ENCODE results near the gene RAD1.
A peak's percentile ranks its signal among the peaks of the same experiment; 100 is the strongest.

RAD1 gene

DNA sequence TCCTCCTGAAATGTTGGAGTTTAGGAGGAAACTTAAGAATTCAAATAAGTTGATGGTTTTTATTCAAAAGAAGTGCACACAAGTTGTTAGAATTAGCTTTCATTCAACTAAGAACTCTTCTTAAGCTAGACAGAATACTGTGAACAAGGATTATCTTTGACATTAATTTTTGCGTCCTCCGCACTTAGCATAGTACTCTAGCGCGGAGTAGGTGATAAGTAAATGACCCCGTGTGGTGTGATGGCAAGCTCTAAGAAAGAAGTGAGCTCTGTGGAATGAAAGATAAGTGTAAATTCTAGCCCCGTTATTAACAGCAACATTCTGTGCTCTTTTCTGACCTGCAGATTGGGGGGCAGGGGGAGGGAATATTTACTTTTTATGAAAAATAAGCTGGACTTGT lies 1.2 kb upstream of the RAD1 start:
- no peak for DNase-seq (ENCODE audit: low read depth)

DNA sequence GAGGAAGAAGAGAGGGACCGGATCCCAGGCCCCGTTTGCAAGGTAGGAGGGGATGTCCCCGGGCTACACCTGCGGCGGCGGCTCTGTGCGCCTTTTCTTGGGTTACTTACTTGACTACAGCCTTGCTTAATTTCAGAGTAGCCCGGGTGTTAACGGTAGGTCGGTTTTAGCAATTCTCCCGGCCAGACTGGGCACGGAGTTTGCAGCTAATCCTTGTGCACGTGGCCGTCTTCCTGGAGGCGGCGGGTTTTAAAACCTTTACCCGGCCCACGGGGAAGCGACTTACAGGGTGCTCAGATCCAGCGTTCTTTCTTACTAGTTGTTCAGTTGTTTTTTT lies 520 bp upstream of the RAD1 start:
- DNase-seq (ENCODE audit: low read depth) = no peak

GRCh38 chr5:34914671-34915138 lies 599 bp downstream of the RAD1 start:
- no peak for DNase-seq (ENCODE audit: low read depth)

DNA sequence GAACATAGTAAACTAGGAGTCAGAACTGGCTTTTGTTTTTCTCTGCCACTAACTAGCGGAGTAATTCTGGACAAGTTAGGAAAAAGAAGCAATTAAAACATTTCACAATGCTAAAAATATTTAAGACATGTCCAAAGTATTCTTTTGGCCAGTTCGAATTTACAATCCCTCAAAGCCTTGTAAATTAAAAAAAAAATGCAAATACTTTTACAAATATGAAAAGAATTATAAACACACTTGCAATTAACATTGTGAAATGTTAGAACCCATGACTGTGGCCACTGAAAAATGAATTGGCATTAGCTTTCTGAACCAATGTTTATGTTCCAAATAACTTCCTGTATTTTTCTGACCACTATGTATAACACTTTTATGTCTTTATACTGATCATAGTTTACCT lies 2.2 kb downstream of the RAD1 start:
- DNase-seq (ENCODE audit: low read depth) = no peak

GRCh38 chr5:34905564-34905963 lies 9.7 kb downstream of the RAD1 start:
- no peak for DNase-seq (ENCODE audit: low read depth)

- DNase-seq (ENCODE audit: low read depth) = no peak
Observed at GRCh38 chr5:34903260-34903659, 12.0 kb downstream of the RAD1 start.

GRCh38 chr5:34900652-34901051 lies 14.7 kb downstream of the RAD1 start:
- DNase-seq (ENCODE audit: low read depth) = no peak

- DNase-seq (ENCODE audit: low read depth) = no peak
Observed at GRCh38 chr5:34899066-34899465, 16.2 kb downstream of the RAD1 start.

- DNase-seq (ENCODE audit: low read depth) = peak; percentile 46
Observed at GRCh38 chr5:34898258-34898895, 16.9 kb downstream of the RAD1 start.

- DNase-seq (ENCODE audit: low read depth) = no peak
Observed at GRCh38 chr5:34897646-34898045, 17.7 kb downstream of the RAD1 start.

GRCh38 chr5:34895641-34896419 lies 19.5 kb downstream of the RAD1 start:
- DNase-seq (ENCODE audit: low read depth) = no peak

DNA sequence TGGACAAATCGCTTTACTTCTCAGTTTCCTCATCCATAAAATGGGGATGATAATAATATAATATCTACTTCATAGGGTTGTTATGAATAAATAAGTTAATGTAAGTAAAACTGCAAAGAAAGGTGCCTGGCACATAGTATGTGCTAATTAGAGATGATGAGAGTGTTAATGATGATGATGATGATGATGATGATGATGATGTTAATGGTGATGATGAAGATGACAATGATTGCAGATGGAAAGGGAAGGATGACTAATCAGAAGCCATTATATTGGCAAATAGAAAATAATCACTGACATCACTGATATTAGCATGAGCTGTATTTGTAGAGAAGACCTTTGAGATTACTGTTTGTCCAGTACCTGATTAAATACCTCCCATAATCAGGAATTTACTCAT lies 20.6 kb downstream of the RAD1 start:
- no peak for DNase-seq (ENCODE audit: low read depth)

DNA sequence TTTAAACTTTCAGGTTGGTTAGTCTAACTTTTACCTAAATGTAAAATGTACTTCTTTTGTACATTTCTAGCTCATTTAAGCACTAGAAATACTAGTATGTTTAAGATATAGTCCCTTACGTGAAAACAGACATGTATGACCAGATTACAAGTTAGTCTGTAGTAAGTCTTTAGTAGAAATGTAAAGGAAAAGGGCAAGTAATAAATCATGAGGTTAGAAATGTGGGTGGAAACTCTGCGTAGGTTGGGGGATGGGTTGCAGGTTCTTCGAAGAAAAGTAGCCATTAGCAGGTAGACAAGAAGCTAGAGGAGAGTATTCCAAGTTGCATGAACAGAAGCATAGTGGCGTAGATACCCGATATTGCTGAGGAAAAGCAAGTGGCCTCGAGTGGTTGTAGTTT lies 22.9 kb downstream of the RAD1 start:
- no peak for DNase-seq (ENCODE audit: low read depth)

GRCh38 chr5:34891981-34892380 lies 23.3 kb downstream of the RAD1 start:
- no peak for DNase-seq (ENCODE audit: low read depth)

- DNase-seq (ENCODE audit: low read depth) = no peak
Observed at GRCh38 chr5:34889394-34889793, 25.9 kb downstream of the RAD1 start.

DNA sequence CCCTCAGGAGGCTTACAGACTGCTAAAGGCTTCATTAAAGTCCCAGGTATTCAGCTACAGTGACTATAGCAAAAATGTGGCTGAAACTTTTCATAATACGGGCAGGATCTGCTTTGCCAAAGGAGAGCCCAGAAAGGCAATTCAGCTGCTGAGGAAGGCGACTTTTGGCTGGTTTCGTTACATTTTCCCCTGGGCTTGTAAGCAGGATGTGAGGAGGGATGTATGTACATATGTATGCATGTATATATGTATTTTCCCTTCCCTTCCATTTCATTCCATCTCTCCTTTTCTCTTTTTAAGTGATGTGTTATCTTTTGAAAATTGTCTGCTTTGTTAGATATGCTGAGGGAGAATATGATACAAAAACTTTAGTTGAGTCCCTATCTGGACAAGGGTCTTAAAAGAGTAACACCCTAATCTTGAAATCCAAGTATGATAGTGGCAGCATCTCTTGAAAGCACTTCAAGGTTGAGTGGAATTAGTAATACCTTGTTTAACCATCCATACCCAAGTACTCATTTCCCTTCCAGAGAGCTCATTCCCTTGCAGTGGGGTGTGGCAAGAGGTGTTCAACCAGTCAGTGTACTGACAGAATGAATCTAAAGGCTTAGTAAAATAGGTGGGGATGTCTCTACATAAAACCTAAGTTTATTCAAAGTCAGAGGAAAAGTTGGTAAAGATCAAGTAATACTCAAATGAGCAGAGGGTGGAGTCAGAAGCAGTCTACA lies 28.7 kb downstream of the RAD1 start:
- DNase-seq (ENCODE audit: low read depth) = no peak

DNA sequence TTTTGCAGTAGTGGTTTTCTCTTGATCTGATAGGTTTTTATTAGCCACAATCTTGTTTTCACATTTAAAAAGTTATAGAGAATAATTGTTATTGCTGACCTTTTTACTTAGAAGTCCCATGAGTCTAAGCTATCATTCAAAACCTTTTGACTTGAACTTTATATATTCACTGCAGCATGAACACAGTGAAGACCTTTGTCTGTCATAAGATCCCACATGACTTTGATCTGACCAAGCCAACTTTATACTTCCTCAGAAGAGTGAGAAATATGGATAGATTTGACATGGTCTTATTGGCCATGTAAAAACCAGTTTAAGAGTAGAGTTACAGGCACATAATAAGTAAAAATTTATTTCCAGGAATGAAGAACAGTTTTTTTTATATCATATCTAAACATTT lies 34.1 kb downstream of the RAD1 start:
- no peak for DNase-seq (ENCODE audit: low read depth)

- DNase-seq (ENCODE audit: low read depth) = no peak
Observed at GRCh38 chr5:34876275-34876674, 39.0 kb downstream of the RAD1 start.

DNA sequence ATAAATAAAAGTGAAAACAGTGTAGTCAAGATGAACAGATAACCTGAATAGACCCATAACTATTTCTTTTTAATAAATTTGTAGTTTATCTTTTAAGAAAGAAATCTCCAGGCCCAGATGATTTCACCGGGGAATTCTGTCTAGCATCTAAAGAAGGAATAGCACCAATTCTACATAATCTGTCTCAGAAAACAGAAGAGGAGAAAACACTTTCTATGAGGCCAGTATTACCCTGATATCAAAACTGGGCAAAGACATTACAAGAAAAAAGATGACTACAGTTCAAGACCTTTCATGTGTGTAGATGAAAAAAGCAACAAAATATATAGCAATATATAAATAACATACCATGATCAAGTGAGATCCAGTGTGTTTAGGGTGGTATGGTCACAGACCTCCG lies 44.9 kb downstream of the RAD1 start:
- no peak for DNase-seq (ENCODE audit: low read depth)

DNA sequence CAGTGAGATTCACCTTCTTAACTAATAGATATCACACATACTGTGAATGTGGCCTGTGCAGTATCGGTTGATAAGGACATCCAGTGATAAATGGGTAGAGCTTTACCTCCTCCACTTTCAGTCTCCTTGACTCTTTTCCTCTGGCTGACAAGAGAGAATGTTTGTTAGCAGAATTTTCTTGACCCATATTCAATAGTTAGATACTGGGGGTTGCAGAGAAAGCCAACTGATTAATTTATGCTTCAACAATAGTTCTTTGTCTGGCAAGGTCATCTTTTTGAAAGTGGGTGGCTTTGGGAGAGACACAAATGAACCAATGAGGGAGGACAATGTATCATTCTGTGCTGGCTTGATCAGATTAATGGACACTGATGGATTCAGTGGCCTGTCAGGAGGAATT lies 46.0 kb downstream of the RAD1 start:
- no peak for DNase-seq (ENCODE audit: low read depth)

GRCh38 chr5:34868791-34869190 lies 46.5 kb downstream of the RAD1 start:
- no peak for DNase-seq (ENCODE audit: low read depth)

- DNase-seq (ENCODE audit: low read depth) = no peak
Observed at GRCh38 chr5:34867660-34868059, 47.6 kb downstream of the RAD1 start.

- DNase-seq (ENCODE audit: low read depth) = no peak
Observed at GRCh38 chr5:34866989-34867471, 48.3 kb downstream of the RAD1 start.
